ENCODE results near the gene DDAH1. TPM values are rescaled to one million over a fixed set of nuclear protein-coding genes. Genes with fewer than 3 reads are reported as not detected.

The DDAH1 gene
- total and polyA plus RNA-seq, 2 donors (not counting 3 experiments of a cell fraction or from before 2014, with no cell fraction given) = 44.0 to 75.2 TPM

GRCh38 chr1:85450832-85451231, 14.1 kb downstream of the DDAH1 start:
- TF ChIP-seq POLR2AphosphoS5 (IDR thresholded peaks at IDR 0.05; ENCODE audit: insufficient read depth, low read depth, low read length) = no peak
- no peak for TF ChIP-seq MYC (IDR thresholded peaks at IDR 0.05; ENCODE audit: low read depth, low read length)
- no peak for TF ChIP-seq CTCF (IDR thresholded peaks at IDR 0.05; ENCODE audit: extremely low read depth in 1 of 2, insufficient read depth in 1 of 2, low read depth in 1 of 2, low read length in 2 of 2)
- TF ChIP-seq MAX (IDR thresholded peaks at IDR 0.05; ENCODE audit: insufficient read depth, insufficient read length) = no peak
- no peak for TF ChIP-seq POLR2A (IDR thresholded peaks at IDR 0.05; ENCODE audit: low read depth, low read length)
- TF ChIP-seq GATA2 (IDR thresholded peaks at IDR 0.05; ENCODE audit: insufficient read depth, insufficient read length, low read depth, low read length) = no peak
- no peak for TF ChIP-seq JUN (IDR thresholded peaks at IDR 0.05; ENCODE audit: borderline replicate concordance, insufficient read depth, insufficient read length, low read depth)
- no peak for TF ChIP-seq EZH2 (IDR thresholded peaks at IDR 0.05; ENCODE audit: borderline replicate concordance, low read depth, low read length, severe bottlenecking)
- no peak for TF ChIP-seq FOS (IDR thresholded peaks at IDR 0.05; ENCODE audit: borderline replicate concordance, insufficient read depth, low read length)
- no peaks in the 10 kb centered on the region for H4K20me1 ChIP-seq (replicated peaks; ENCODE audit: control insufficient read depth, extremely low read depth, insufficient read depth, low read length)
- no peak overlapping the region for H3K9ac ChIP-seq (replicated peaks; ENCODE audit: extremely low read depth, insufficient read depth, low read length)
- dilution Hi-C loops (cut with MboI; ENCODE audit: extremely low pct_ligation_motif_present, low sequenced_read_pairs) = no loop called here
- H3K9me3 ChIP-seq (replicated peaks; ENCODE audit: control insufficient read depth, insufficient read depth, low read length) = no peaks in the 10 kb centered on the region
- no peak overlapping the region for H3K4me3 ChIP-seq (replicated peaks in 1 of 3; ENCODE audit: insufficient read depth in 1 of 3, low read depth in 1 of 3, low read length in 3 of 3)
- H3K79me2 ChIP-seq (ENCODE audit: control insufficient read depth, insufficient read depth, low read length) = peaks cover 86% of the 10 kb centered on the region
- no peaks in the 10 kb centered on the region for H3K9me1 ChIP-seq (replicated peaks; ENCODE audit: control insufficient read depth, extremely low read depth, insufficient read depth, low read length)
- intact Hi-C loops (cut with micrococcal nuclease) = no loop called here
- peaks cover 0 to 3% of the 10 kb centered on the region in 2 experiments for H3K36me3 ChIP-seq (ENCODE audit: control insufficient read depth in 2 of 2, extremely low read depth in 1 of 2, insufficient read depth in 2 of 2, low read length in 2 of 2)
- H3K27me3 ChIP-seq (ENCODE audit: control insufficient read depth in 2 of 2, insufficient read depth in 2 of 2, low read length in 2 of 2) = no peaks in the 10 kb centered on the region
- no peak overlapping the region for H2AFZ ChIP-seq (ENCODE audit: low read depth, low read length)
- BruUV-seq (replicated peaks) = no TSS peak
- H3K4me2 ChIP-seq (ENCODE audit: insufficient read depth, low read length) = no peak overlapping the region
- peaks cover 50% of the 10 kb centered on the region for H3K4me1 ChIP-seq (ENCODE audit: control insufficient read depth, extremely low read depth, insufficient read depth, low read length)
- no peak for FAIRE-seq
- ChIA-PET POLR2A (no interaction called here), CTCF (interaction anchor here (0.8 kb wide), 1 partner anchor 25 kb away, joined by 3 read pairs; no protein-coding TSS in a partner anchor)
- no peak for DNase-seq (ENCODE audit: low read depth, low spot score)
- no peak overlapping the region for H3K27ac ChIP-seq (ENCODE audit: insufficient read depth, low read depth, low read length)
